Measurements from ENCODE around the gene MED17.

The MED17 gene

DNA sequence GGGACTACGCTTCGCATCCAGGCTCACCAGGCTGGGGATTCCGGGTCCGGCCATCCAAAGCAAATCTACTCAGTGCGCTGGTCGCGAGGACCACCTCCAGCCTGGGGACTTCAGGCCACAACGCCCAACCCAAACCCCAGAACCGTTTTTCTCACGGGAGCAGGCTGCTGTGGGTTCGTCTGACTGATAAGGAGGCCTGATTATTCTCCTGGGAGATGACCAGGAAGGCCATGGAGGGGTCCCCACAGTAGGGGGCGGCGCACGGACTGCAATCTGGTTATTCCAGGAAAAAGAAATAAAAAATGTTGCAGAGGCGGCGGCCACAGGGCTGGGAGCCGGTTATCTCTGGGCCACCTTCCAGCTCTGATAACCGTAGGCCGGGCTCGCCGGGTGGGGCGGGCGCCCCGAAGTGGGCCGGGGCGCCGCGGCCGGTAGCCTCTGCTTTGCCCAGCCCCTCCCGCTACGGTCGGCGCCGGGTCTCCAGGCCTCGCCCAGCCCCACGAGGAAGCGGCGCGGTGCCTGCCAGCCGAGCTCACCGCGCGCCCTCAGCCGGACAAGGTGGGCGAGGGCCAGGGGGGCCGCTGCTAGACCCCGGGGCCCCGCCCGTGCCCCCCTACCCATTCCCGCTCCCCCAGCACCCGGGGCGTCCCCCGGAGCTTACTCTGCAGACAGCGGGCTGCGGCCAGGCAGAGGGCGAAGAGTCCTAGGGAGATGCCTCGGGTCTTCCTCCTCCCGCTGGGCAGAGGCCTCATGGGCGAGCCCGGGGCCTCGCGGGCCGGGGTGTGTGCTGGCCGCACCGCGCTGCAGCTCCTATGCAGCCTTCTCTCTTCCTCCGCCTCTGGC, 65.9 kb downstream of the MED17 start:
- H3K27me3 ChIP-seq (ENCODE audit: insufficient read depth, low read length): no peaks in the 10 kb centered on the region
- H3K36me3 ChIP-seq (ENCODE audit: insufficient read depth, low read length): no peaks in the 10 kb centered on the region
- H3K9me3 ChIP-seq (ENCODE audit: low read length): no peaks in the 10 kb centered on the region
- H3K4me2 ChIP-seq (ENCODE audit: low read length): no peak overlapping the region
- no peak overlapping the region for H3K9ac ChIP-seq (ENCODE audit: low read length)
- H3K9me2 ChIP-seq (ENCODE audit: low read depth, low read length): no peaks in the 10 kb centered on the region
- no peak overlapping the region for H2AFZ ChIP-seq (ENCODE audit: low read length)
- H3F3A ChIP-seq (ENCODE audit: insufficient read depth, low read length): no peaks in the 10 kb centered on the region
- no peak for TF ChIP-seq EZH2 (IDR thresholded peaks at IDR 0.05; ENCODE audit: borderline replicate concordance, low read length)
- TF ChIP-seq, protein P1, sequence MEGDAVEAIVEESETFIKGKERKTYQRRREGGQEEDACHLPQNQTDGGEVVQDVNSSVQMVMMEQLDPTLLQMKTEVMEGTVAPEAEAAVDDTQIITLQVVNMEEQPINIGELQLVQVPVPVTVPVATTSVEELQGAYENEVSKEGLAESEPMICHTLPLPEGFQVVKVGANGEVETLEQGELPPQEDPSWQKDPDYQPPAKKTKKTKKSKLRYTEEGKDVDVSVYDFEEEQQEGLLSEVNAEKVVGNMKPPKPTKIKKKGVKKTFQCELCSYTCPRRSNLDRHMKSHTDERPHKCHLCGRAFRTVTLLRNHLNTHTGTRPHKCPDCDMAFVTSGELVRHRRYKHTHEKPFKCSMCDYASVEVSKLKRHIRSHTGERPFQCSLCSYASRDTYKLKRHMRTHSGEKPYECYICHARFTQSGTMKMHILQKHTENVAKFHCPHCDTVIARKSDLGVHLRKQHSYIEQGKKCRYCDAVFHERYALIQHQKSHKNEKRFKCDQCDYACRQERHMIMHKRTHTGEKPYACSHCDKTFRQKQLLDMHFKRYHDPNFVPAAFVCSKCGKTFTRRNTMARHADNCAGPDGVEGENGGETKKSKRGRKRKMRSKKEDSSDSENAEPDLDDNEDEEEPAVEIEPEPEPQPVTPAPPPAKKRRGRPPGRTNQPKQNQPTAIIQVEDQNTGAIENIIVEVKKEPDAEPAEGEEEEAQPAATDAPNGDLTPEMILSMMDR (IDR thresholded peaks at IDR 0.05; ENCODE audit: low read length): no peak
- no peaks in the 10 kb centered on the region for H3K79me2 ChIP-seq (ENCODE audit: insufficient read depth, low read length)
- H3K4me3 ChIP-seq (ENCODE audit: low read depth, low read length, poor library complexity, severe bottlenecking): no peak overlapping the region
- H3K27ac ChIP-seq (ENCODE audit: low read depth, low read length, poor library complexity, severe bottlenecking): no peak overlapping the region
- no peaks in the 10 kb centered on the region for H3K4me1 ChIP-seq (ENCODE audit: insufficient read depth, low read length, severe bottlenecking)
- H4K20me1 ChIP-seq (ENCODE audit: insufficient read depth, low read length): no peaks in the 10 kb centered on the region

DNA sequence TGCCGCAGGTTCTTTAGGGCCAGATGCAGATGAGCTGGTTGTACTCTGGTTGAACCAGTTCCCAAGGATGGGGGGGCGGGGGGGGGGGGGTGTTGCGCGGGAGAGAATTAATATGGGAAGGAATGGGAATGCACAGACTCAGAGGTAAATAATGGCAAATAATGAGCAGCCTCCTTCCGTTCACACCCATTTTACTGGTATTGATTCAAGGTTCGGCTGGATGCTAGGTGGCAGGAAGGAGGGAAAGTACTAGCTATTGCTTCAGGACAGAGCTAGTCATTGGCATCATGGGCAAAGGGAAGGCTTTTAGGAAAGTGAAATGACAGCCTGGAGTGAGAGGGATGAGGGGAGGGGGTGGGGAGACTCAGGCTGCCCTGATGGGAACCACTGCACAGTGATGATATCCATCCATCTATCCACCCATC, 66.5 kb downstream of the MED17 start, which contains the start of gene VSTM5:
TSS of gene VSTM5 (minus strand) at position 25 of the 425 bp plus-strand sequence. CDS start 116 bp downstream, outside the sequence.
- H4K20me1 ChIP-seq (ENCODE audit: insufficient read depth, low read length): no peaks in the 10 kb centered on the region
- H3K27me3 ChIP-seq (ENCODE audit: insufficient read depth, low read length): no peaks in the 10 kb centered on the region
- H3K9ac ChIP-seq (ENCODE audit: low read length): no peak within 1 kb of the TSS
- H3K9me3 ChIP-seq (ENCODE audit: low read length): no peaks in the 10 kb centered on the region
- no peaks in the 10 kb centered on the region for H3K9me2 ChIP-seq (ENCODE audit: low read depth, low read length)
- no peak within 1 kb of the TSS for H3K4me2 ChIP-seq (ENCODE audit: low read length)
- TF ChIP-seq EZH2 (IDR thresholded peaks at IDR 0.05; ENCODE audit: borderline replicate concordance, low read length): no peak
- TF ChIP-seq, protein P1 (IDR thresholded peaks at IDR 0.05; ENCODE audit: low read length): no peak
- no peak within 1 kb of the TSS for H2AFZ ChIP-seq (ENCODE audit: low read length)
- no peak within 1 kb of the TSS for H3K4me3 ChIP-seq (ENCODE audit: low read depth, low read length, poor library complexity, severe bottlenecking)
- H3K27ac ChIP-seq (ENCODE audit: low read depth, low read length, poor library complexity, severe bottlenecking): no peak within 1 kb of the TSS
- H3K4me1 ChIP-seq (ENCODE audit: insufficient read depth, low read length, severe bottlenecking): no peaks in the 10 kb centered on the region
- no peaks in the 10 kb centered on the region for H3K36me3 ChIP-seq (ENCODE audit: insufficient read depth, low read length)
- no peaks in the 10 kb centered on the region for H3K79me2 ChIP-seq (ENCODE audit: insufficient read depth, low read length)
- no peaks in the 10 kb centered on the region for H3F3A ChIP-seq (ENCODE audit: insufficient read depth, low read length)

DNA sequence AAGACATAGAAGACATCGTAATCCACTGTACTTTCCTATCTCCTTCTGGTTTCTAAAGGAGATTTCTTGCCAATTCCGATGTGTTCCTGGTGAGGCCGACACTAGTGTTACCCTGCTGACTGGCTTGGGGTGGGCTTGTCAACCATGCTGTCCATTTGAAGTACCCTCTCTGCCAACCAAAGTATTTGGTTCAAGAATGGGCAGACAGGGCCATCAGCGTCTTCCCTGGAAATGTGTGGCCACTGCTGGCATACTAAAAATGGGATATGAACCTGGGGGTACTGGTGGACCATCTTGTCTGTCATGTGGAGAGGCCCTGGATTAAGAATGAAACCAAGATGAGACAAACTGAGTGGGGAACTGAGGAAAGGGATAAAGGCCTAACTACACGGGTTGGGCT, 68.2 kb downstream of the MED17 start:
- TF ChIP-seq, protein P1 (IDR thresholded peaks at IDR 0.05; ENCODE audit: low read length): no peak
- TF ChIP-seq EZH2 (IDR thresholded peaks at IDR 0.05; ENCODE audit: borderline replicate concordance, low read length): no peak
- no peak overlapping the region for H2AFZ ChIP-seq (ENCODE audit: low read length)

More for the DNA sequence above, 68.2 kb downstream of the MED17 start:
- H3K9ac ChIP-seq (ENCODE audit: low read length): no peak overlapping the region
- H3K79me2 ChIP-seq (ENCODE audit: insufficient read depth, low read length): no peaks in the 10 kb centered on the region
- no peaks in the 10 kb centered on the region for H3K9me3 ChIP-seq (ENCODE audit: low read length)
- H3K27me3 ChIP-seq (ENCODE audit: insufficient read depth, low read length): no peaks in the 10 kb centered on the region; the same call in 1 of the 2 replicates
- H3K27ac ChIP-seq (ENCODE audit: low read depth, low read length, poor library complexity, severe bottlenecking): no peak overlapping the region
- H3K4me2 ChIP-seq (ENCODE audit: low read length): no peak overlapping the region
- no peak overlapping the region for H3K4me3 ChIP-seq (ENCODE audit: low read depth, low read length, poor library complexity, severe bottlenecking)
- H3K9me2 ChIP-seq (ENCODE audit: low read depth, low read length): no peaks in the 10 kb centered on the region
- H3K4me1 ChIP-seq (ENCODE audit: insufficient read depth, low read length, severe bottlenecking): no peaks in the 10 kb centered on the region
- no peaks in the 10 kb centered on the region for H4K20me1 ChIP-seq (ENCODE audit: insufficient read depth, low read length)
- H3K36me3 ChIP-seq (ENCODE audit: insufficient read depth, low read length): no peaks in the 10 kb centered on the region
- H3F3A ChIP-seq (ENCODE audit: insufficient read depth, low read length): no peaks in the 10 kb centered on the region

Measured in OCI-LY1 (cell line).